GM19099 (cell line): ENCODE measurements around the gene ABCD2.

ENCODE experiments used
- POLR2A ChIP-seq: IDR thresholded peaks from 3 replicates; pipeline ENCODE4 v1.6.1; 2011; ENCODE audit warnings: low read depth; ENCODE audit not compliant: insufficient read length; ENCODE audit errors: extremely low read depth

Gene ABCD2

GRCh38 chr12:39586816-39587215 is 32.8 kb downstream of the ABCD2 start:
- TF ChIP-seq POLR2A = no peak

GRCh38 chr12:39581592-39581991 is 38.0 kb downstream of the ABCD2 start:
- TF ChIP-seq POLR2A = no peak

GRCh38 chr12:39575498-39575875 is 44.1 kb downstream of the ABCD2 start:
- TF ChIP-seq POLR2A = no peak

- no peak for TF ChIP-seq POLR2A
Observed at GRCh38 chr12:39574785-39575497, 44.7 kb downstream of the ABCD2 start.

- no peak for TF ChIP-seq POLR2A
Observed at GRCh38 chr12:39574378-39574777, 45.2 kb downstream of the ABCD2 start.

- TF ChIP-seq POLR2A = no peak
Observed at GRCh38 chr12:39573971-39574370, 45.6 kb downstream of the ABCD2 start.

- TF ChIP-seq POLR2A = no peak
Observed at GRCh38 chr12:39572551-39572950, 47.1 kb downstream of the ABCD2 start.

GRCh38 chr12:39571351-39571750 is 48.3 kb downstream of the ABCD2 start:
- no peak for TF ChIP-seq POLR2A

- TF ChIP-seq POLR2A = no peak
Observed at GRCh38 chr12:39553476-39553875, 66.1 kb downstream of the ABCD2 start.

GRCh38 chr12:39541471-39541870 is 78.1 kb downstream of the ABCD2 start:
- no peak for TF ChIP-seq POLR2A

- TF ChIP-seq POLR2A = no peak
Observed at GRCh38 chr12:39538679-39539104, 80.9 kb downstream of the ABCD2 start.

GRCh38 chr12:39533951-39534350 is 85.7 kb downstream of the ABCD2 start:
- TF ChIP-seq POLR2A = no peak

- no peak for TF ChIP-seq POLR2A
Observed at GRCh38 chr12:39532448-39532847, 87.2 kb downstream of the ABCD2 start.

- no peak for TF ChIP-seq POLR2A
Observed at GRCh38 chr12:39526974-39527373, 92.6 kb downstream of the ABCD2 start.

GRCh38 chr12:39510001-39510400 is 109.6 kb downstream of the ABCD2 start:
- no peak for TF ChIP-seq POLR2A

GRCh38 chr12:39505554-39505953 is 114.0 kb downstream of the ABCD2 start:
- TF ChIP-seq POLR2A = no peak

- TF ChIP-seq POLR2A = no peak
Observed at GRCh38 chr12:39505023-39505422, 114.6 kb downstream of the ABCD2 start.
